Raji (cell line): ENCODE measurements around the gene ZNF207.
A peak's percentile ranks its signal among the peaks of the same experiment; 100 is the strongest.

ENCODE experiments used
- POLR2A ChIP-seq: IDR thresholded peaks from 2 replicates; pipeline ENCODE4 v1.6.1; 2011; ENCODE audit warnings: low read depth, low read length, control low read depth; ENCODE audit not compliant: insufficient read depth

Gene ZNF207

DNA sequence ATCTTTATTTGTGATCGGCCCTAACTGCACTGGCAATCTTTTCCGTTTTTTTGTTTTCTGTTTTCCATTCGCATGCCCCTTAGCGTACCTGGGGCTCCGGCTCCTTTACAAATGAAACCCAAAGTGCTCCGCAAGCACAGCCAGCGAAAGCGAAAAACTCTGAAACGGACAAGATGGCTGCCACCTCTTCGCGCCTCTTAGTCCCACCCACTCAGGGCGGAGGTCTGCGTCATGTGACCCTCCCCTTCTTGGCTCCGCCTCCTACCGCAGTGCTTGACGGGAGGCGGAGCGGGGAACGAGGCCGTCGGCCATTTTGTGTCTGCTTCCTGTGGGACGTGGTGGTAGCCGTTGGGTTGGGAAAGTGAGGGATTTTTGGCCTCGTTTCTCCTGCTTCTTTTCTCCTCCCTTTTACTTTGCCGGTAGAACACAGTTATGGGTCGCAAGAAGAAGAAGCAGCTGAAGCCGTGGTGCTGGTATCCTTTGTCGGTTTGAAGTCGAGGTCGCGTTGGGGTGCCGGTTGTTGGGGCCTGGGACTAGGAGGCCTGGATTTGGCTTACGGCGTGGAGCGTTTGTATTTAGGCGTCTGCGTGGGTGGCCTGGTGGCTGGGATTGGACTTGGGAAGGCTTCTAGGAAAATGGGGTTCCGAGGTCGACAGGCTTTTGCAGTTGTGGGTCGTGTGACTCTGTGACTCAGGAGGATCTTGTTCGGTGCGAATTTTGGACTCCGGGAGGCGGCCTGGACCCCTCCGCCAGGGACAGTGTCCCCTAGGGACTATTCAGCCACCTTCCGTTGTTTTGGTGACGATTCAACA lies at the start of gene ZNF207:
Gene ZNF207 (plus strand): TSS at position 304 of the 812 bp plus-strand sequence. CDS start 129 bp downstream, at position 433.
- peak; percentile 96 for TF ChIP-seq POLR2A

DNA sequence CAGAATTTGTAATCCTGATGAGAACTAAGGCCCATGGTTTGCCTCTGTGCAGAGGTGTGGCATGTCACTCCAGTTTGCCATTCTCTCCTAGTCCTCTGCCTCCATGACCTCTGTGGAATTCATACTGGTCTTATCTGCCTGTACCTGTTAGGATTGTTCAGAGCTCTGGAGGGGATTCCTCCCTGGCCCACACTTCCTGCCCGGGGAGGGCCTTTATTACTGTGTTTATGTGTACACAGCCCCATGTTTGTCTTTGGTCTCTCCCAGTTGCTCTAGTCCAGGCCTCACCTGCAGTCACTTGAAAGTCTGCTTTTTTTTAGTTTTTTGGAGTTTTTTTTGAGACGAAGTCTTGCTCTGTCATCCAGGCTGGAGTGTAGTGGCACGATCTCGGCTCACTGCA lies 47.9 kb upstream of the ZNF207 start:
- TF ChIP-seq POLR2A: no peak

GRCh38 chr17:32302860-32303649 lies 46.9 kb upstream of the ZNF207 start:
- TF ChIP-seq POLR2A: no peak

- no peak for TF ChIP-seq POLR2A
These were observed 46.1 kb upstream of the ZNF207 start for GRCh38 chr17:32303781-32304288.

DNA sequence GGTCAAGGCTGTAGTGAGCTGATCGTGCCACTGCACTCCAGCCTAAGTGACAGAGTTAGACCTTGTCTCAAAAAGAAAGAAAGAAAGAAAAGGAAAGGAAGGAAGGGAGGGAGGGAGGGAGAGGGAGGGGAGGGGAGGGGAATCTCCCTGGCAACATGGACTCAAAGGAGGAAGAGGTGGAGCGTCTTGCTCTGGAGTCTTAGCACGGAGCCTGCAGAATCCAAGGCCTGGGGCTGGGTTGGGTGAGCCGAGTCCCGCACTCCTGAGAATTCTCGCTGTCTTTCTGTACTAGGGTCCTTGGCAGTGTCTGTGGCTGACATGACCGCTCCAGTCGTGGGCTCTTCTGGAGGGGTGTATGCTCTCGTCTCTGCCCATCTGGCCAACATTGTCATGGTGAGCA lies 44.9 kb upstream of the ZNF207 start:
- TF ChIP-seq POLR2A: no peak

- no peak for TF ChIP-seq POLR2A
These were observed 42.3 kb upstream of the ZNF207 start for GRCh38 chr17:32307658-32308057.

- no peak for TF ChIP-seq POLR2A
These were observed 38.9 kb upstream of the ZNF207 start for GRCh38 chr17:32311028-32311536.

GRCh38 chr17:32314636-32315035 lies 35.3 kb upstream of the ZNF207 start:
- no peak for TF ChIP-seq POLR2A

- TF ChIP-seq POLR2A: no peak
These were observed 34.8 kb upstream of the ZNF207 start for GRCh38 chr17:32315171-32315570.

DNA sequence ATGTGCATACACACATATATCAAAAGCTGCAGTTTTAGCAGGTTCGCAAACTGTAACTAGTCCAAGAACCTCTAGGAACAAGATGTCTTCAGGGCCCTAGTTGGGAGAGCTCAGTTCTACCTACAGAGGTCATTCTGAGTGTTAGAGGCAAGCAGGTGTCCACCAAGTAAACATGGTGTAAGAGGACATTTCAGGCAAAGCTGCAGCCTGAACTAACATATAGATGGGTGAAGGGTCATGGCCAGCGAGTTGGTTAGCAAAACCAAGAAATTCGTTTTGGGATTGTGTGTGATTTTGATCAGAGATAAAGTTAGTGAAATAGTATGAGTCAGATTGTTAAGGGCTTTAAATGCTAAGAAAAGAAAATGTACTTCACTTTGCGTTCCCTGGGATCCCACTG lies 32.6 kb upstream of the ZNF207 start:
- TF ChIP-seq POLR2A: no peak

GRCh38 chr17:32318071-32318470 lies 31.9 kb upstream of the ZNF207 start:
- TF ChIP-seq POLR2A: no peak

- 0 out of 2 replicates have a peak, but pooled peaks have one; percentile 21 for TF ChIP-seq POLR2A
These were observed 30.4 kb upstream of the ZNF207 start for GRCh38 chr17:32319548-32319905.

DNA sequence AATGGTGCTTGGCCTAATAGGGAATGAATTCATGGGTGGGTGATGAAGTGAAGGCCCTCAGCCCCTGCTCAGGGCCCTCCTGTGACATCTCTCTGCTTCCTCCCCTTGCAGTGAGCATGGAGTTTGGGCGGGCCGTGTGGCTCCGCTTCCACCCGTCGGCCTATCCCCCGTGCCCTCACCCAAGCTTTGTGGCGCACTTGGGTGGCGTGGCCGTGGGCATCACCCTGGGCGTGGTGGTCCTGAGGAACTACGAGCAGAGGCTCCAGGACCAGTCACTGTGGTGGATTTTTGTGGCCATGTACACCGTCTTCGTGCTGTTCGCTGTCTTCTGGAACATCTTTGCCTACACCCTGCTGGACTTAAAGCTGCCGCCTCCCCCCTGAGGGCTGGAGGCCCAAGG lies 29.1 kb upstream of the ZNF207 start:
- no peak for TF ChIP-seq POLR2A

DNA sequence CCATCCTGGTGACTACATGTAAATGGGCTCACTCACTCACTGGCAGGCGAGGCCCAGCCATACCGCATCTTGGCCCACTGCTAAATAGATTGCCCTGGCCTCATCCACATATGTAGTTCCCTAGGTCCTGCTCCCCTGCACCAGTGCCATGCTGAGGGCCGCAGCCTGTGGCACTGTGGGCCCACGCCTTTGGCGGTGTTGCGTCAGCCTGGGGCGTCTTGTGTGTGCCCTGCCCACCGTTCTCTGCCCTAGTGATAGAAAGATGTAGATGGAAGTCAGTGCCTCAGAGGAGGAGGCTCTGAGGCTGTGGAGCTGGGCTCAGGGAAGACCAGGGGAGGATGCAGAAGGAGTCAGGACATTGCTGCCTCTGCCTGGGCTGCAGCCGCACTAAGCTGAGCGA lies 26.9 kb upstream of the ZNF207 start:
- no peak for TF ChIP-seq POLR2A

DNA sequence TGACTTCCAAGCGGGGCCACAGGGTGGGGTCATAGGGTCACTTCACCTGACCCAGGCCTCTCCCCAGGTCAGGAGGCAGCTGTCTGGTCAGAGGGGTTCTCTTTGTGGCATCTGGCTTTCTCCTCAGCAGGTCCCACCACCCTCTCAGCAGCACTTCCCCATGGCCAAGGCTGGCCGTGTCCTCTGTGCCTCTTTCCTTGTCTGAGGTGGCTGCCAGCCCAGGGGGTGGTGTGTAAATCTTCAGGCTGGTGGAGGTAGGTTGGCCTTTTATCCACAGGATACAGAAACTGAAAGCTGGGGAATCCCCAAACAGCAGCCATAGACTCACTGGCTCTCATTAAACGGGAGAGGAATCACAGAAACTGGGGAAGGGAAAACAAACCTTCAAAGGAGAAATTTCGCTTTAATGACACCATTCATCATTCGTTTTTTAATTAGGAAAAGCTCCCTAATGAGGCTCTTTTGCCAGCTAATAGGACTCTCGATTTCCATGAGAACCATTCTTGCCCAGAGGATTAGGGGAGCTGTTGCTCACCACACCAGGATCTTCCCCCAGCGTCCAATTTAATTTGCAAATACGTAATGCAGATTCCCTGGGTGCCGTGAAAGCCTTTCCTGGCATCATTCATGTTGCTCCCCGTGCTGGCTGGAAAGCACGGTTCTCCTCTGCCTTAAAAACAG lies 26.0 kb upstream of the ZNF207 start:
- no peak for TF ChIP-seq POLR2A
